ENCODE results near the gene PCDH10. TPM values are rescaled to one million over a fixed set of nuclear protein-coding genes. Genes with fewer than 3 reads are reported as not detected.

PCDH10 gene
- total RNA-seq, 2 donors from 2014 or later = 3.9 to 7.2 TPM

- TF ChIP-seq POLR2AphosphoS5 (IDR thresholded peaks at IDR 0.05) = no peak
- no peak for TF ChIP-seq CTCF (IDR thresholded peaks at IDR 0.05)
- TF ChIP-seq POLR2A (IDR thresholded peaks at IDR 0.05) = no peak
- no peaks in the 10 kb centered on the region for H3K9me3 ChIP-seq
- H3K27me3 ChIP-seq (replicated peaks; ENCODE audit: insufficient read depth) = no peaks in the 10 kb centered on the region
- whole genome bisulfite sequencing = 100% methylated on average over 1 of the region's 1 CpG
- no peaks in the 10 kb centered on the region for H3K36me3 ChIP-seq
- H3K4me3 ChIP-seq = no peak overlapping the region
- intact Hi-C loops (cut with DNase I) = no loop called here
- no peak for DNase-seq (ENCODE audit: low spot score)
- no peaks in the 10 kb centered on the region for H3K4me1 ChIP-seq (replicated peaks)
- no peak overlapping the region for H3K27ac ChIP-seq
Measured at GRCh38 chr4:133124746-133125145, 24.3 kb upstream of the PCDH10 start.

- no peak for DNase-seq (ENCODE audit: low spot score)
- intact Hi-C loops (cut with DNase I) = no loop called here
- Histone ChIP-seq H3K9me3 (no peaks in the 10 kb centered on the region), H3K27ac (no peak overlapping the region), H3K4me3 (no peak overlapping the region), H3K27me3 (replicated peaks; ENCODE audit: insufficient read depth) (no peaks in the 10 kb centered on the region), H3K36me3 (no peaks in the 10 kb centered on the region), H3K4me1 (replicated peaks) (no peaks in the 10 kb centered on the region)
- 83% methylated on average over 3 of the region's 3 CpGs for WGBS
- TF ChIP-seq POLR2AphosphoS5 (IDR thresholded peaks at IDR 0.05) (no peak), POLR2A (IDR thresholded peaks at IDR 0.05) (no peak), CTCF (IDR thresholded peaks at IDR 0.05) (no peak)
Measured at GRCh38 chr4:133127500-133127899, 21.6 kb upstream of the PCDH10 start.

- no peaks in the 10 kb centered on the region for H3K27me3 ChIP-seq (replicated peaks; ENCODE audit: insufficient read depth)
- intact Hi-C loops (cut with DNase I) = no loop called here
- no peaks in the 10 kb centered on the region for H3K36me3 ChIP-seq
- H3K4me3 ChIP-seq = no peak overlapping the region
- H3K27ac ChIP-seq = no peak overlapping the region
- no peaks in the 10 kb centered on the region for H3K4me1 ChIP-seq (replicated peaks)
- no peak for DNase-seq (ENCODE audit: low spot score)
- TF ChIP-seq POLR2AphosphoS5 (IDR thresholded peaks at IDR 0.05) (no peak), POLR2A (IDR thresholded peaks at IDR 0.05) (no peak), CTCF (IDR thresholded peaks at IDR 0.05) (no peak)
- H3K9me3 ChIP-seq = no peaks in the 10 kb centered on the region
Measured at GRCh38 chr4:133129237-133129636, 19.9 kb upstream of the PCDH10 start.

GRCh38 chr4:133130171-133130570 lies 18.9 kb upstream of the PCDH10 start:
- no peak overlapping the region for H3K27ac ChIP-seq
- WGBS = 87% methylated on average over 2 of the region's 2 CpGs
- intact Hi-C loops (cut with DNase I) = no loop called here
- TF ChIP-seq CTCF (IDR thresholded peaks at IDR 0.05) (no peak), POLR2AphosphoS5 (IDR thresholded peaks at IDR 0.05) (no peak), POLR2A (IDR thresholded peaks at IDR 0.05) (no peak)
- no peaks in the 10 kb centered on the region for H3K4me1 ChIP-seq (replicated peaks)
- no peaks in the 10 kb centered on the region for H3K27me3 ChIP-seq (replicated peaks; ENCODE audit: insufficient read depth)
- no peaks in the 10 kb centered on the region for H3K9me3 ChIP-seq
- no peaks in the 10 kb centered on the region for H3K36me3 ChIP-seq
- H3K4me3 ChIP-seq = no peak overlapping the region
- DNase-seq (ENCODE audit: low spot score) = no peak

- TF ChIP-seq POLR2AphosphoS5 (IDR thresholded peaks at IDR 0.05) (no peak), POLR2A (IDR thresholded peaks at IDR 0.05) (no peak), CTCF (IDR thresholded peaks at IDR 0.05) (no peak)
- intact Hi-C loops (cut with DNase I) = no loop called here
- H3K27me3 ChIP-seq (replicated peaks; ENCODE audit: insufficient read depth) = no peaks in the 10 kb centered on the region
- H3K27ac ChIP-seq = no peak overlapping the region
- WGBS = 36% methylated on average over 2 of the region's 2 CpGs
- no peaks in the 10 kb centered on the region for H3K9me3 ChIP-seq
- no peaks in the 10 kb centered on the region for H3K36me3 ChIP-seq
- no peak overlapping the region for H3K4me3 ChIP-seq
- H3K4me1 ChIP-seq (replicated peaks) = no peaks in the 10 kb centered on the region
- no peak for DNase-seq (ENCODE audit: low spot score)
Measured at GRCh38 chr4:133131829-133132460, 17.1 kb upstream of the PCDH10 start.
